H1 (cell line): ENCODE measurements around the gene C16orf89.
"Not testable (repeated sequence)": the region's sequence is repeated elsewhere in the genome, so short reads cannot be mapped to it uniquely, and the experiment has no call there.

Experiments
- CHD2 ChIP-seq: IDR thresholded peaks from 2 replicates; pipeline ENCODE4 v1.6.1; 2012; ENCODE audit warnings: low read length, improper control_type of control experiment
- POLR2A ChIP-seq, 2 experiments: IDR thresholded peaks; 1 replicate in 1 of 2; 2 replicates in 1 of 2; pipeline ENCODE4 v1.6.1; 2011; ENCODE audit warnings: low read depth in 2 of 2, low read length in 2 of 2, mild to moderate bottlenecking in 2 of 2; ENCODE audit errors: control extremely low read depth in 1 of 2
- POLR2AphosphoS5 ChIP-seq: IDR thresholded peaks from 2 replicates; pipeline ENCODE4 v1.6.1; 2011; ENCODE audit warnings: low read depth, low read length
- RFX5 ChIP-seq: IDR thresholded peaks from 2 replicates; pipeline ENCODE4 v1.6.1; 2011; ENCODE audit warnings: low read depth, low read length, improper control_type of control experiment, borderline replicate concordance
- RXRA ChIP-seq: IDR thresholded peaks from 2 replicates; pipeline ENCODE4 v1.6.1; 2011; ENCODE audit warnings: low read depth, mild to moderate bottlenecking, low read length, moderate library complexity; ENCODE audit not compliant: insufficient read depth
- SIN3A ChIP-seq, 2 experiments: IDR thresholded peaks in 1 of 2; conservative IDR thresholded peaks in 1 of 2; 2 replicates each; pipeline ENCODE4 v1.6.1; 2011 to 2012; ENCODE audit warnings: low read length in 2 of 2, improper control_type of control experiment in 1 of 2, low read depth in 1 of 2, mild to moderate bottlenecking in 1 of 2
- SP2 ChIP-seq: IDR thresholded peaks from 2 replicates; pipeline ENCODE4 v1.6.1; 2012; ENCODE audit warnings: mild to moderate bottlenecking, low read length, inconsistent platforms
- SRF ChIP-seq: IDR thresholded peaks from 2 replicates; pipeline ENCODE4 v1.6.1; 2011; ENCODE audit warnings: mild to moderate bottlenecking, low read depth, low read length, moderate library complexity
- ZNF274 ChIP-seq: IDR thresholded peaks from 2 replicates; pipeline ENCODE4 v1.7.0; 2012; ENCODE audit warnings: low read length, borderline replicate concordance; ENCODE audit errors: extremely low read depth
- TF ChIP-seq, protein P1 (sequence below), 3 experiments: IDR thresholded peaks; 1 replicate in 2 of 3; 2 replicates in 1 of 3; pipeline versions ENCODE4 v1.5.1 to v1.6.1; 2011; ENCODE audit warnings: low read length in 3 of 3, mild to moderate bottlenecking in 3 of 3, inconsistent platforms in 2 of 3, low read depth in 1 of 3, moderate library complexity in 1 of 3; ENCODE audit not compliant: insufficient read depth in 1 of 3; ENCODE audit errors: control extremely low read depth in 1 of 3

DNA sequence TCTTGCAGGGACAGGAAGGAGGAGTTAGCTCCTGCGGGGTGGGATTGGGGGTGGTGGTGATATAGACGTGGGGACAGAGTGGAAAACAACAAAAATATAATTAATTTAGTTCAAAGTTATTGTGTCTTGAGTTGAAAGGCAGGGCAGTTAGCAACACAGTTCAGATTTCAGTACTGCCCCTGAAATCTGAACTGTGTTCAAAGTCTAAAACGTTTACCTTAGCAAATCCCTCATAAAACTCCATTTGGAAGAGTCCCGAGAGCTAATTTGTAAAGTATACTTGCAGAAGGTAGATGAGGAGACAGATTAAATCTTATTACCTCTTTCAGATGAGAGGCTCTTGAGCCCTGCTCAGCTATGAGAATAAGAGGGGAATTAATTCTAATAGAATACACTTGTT lies 33.4 kb upstream of the C16orf89 start:
- TF ChIP-seq ZNF274; POLR2AphosphoS5; SIN3A (conservative IDR thresholded peaks at IDR 0.05 in 1 of 2, IDR thresholded peaks at IDR 0.05 in 1 of 2; ENCODE audit: low read depth in 1 of 2, low read length in 2 of 2); POLR2A (IDR thresholded peaks at IDR 0.05; ENCODE audit: control extremely low read depth in 1 of 2, low read depth in 2 of 2, low read length in 2 of 2); SP2; CHD2; SRF; RFX5; RXRA: not testable (repeated sequence)
- TF ChIP-seq, protein P1, sequence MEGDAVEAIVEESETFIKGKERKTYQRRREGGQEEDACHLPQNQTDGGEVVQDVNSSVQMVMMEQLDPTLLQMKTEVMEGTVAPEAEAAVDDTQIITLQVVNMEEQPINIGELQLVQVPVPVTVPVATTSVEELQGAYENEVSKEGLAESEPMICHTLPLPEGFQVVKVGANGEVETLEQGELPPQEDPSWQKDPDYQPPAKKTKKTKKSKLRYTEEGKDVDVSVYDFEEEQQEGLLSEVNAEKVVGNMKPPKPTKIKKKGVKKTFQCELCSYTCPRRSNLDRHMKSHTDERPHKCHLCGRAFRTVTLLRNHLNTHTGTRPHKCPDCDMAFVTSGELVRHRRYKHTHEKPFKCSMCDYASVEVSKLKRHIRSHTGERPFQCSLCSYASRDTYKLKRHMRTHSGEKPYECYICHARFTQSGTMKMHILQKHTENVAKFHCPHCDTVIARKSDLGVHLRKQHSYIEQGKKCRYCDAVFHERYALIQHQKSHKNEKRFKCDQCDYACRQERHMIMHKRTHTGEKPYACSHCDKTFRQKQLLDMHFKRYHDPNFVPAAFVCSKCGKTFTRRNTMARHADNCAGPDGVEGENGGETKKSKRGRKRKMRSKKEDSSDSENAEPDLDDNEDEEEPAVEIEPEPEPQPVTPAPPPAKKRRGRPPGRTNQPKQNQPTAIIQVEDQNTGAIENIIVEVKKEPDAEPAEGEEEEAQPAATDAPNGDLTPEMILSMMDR (IDR thresholded peaks at IDR 0.05; ENCODE audit: control extremely low read depth in 1 of 3, insufficient read depth in 1 of 3, low read depth in 1 of 3, low read length in 3 of 3), result not testable (repeated sequence)
